ENCODE measurements around the gene ZNF532. TPM values are rescaled to one million over a fixed set of nuclear protein-coding genes. Genes with fewer than 3 reads are reported as not detected.
A peak's percentile ranks its signal among the peaks of the same experiment; 100 is the strongest.

ZNF532 gene
- total and polyA plus RNA-seq, 2 experiments from 2014 or later, result 28.2 to 108 TPM

DNA sequence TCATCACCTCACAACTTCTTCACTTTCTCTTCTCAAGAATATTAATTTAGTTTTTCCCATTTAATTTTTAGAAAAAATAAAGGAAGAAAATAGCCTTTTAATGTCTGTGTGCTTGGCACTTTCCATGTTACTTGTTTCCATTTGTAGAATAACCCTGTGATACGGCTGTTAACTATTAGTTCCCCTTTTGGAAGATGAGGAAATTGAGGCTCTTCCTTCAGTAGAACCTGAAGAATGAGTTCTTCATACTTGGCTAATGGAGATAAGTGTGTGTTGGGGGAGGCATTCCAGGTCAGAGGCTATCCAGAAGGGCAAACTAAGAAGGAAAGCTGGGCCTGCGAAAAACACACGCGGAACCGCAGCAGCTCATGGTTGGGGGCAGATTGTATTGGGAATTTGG, 38.3 kb downstream of the ZNF532 start:
- Histone ChIP-seq H3K4me1 (ENCODE audit: low read depth) (no peaks in the 10 kb centered on the region), H3K27me3 (no peaks in the 10 kb centered on the region), H3K4me3 (no peak overlapping the region), H3K9me3 (ENCODE audit: low read depth) (no peaks in the 10 kb centered on the region), H3K27ac (no peak overlapping the region), H3K36me3 (peaks cover 3% of the 10 kb centered on the region)
- TF ChIP-seq, protein P1, sequence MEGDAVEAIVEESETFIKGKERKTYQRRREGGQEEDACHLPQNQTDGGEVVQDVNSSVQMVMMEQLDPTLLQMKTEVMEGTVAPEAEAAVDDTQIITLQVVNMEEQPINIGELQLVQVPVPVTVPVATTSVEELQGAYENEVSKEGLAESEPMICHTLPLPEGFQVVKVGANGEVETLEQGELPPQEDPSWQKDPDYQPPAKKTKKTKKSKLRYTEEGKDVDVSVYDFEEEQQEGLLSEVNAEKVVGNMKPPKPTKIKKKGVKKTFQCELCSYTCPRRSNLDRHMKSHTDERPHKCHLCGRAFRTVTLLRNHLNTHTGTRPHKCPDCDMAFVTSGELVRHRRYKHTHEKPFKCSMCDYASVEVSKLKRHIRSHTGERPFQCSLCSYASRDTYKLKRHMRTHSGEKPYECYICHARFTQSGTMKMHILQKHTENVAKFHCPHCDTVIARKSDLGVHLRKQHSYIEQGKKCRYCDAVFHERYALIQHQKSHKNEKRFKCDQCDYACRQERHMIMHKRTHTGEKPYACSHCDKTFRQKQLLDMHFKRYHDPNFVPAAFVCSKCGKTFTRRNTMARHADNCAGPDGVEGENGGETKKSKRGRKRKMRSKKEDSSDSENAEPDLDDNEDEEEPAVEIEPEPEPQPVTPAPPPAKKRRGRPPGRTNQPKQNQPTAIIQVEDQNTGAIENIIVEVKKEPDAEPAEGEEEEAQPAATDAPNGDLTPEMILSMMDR (IDR thresholded peaks at IDR 0.05; ENCODE audit: low read depth, low read length), result no peak
- no peak for DNase-seq (ENCODE audit: low read depth in 1 of 2, low spot score in 1 of 2)

- H3K27me3 ChIP-seq, result no peaks in the 10 kb centered on the region
- H3K36me3 ChIP-seq, result peaks cover 3% of the 10 kb centered on the region
- TF ChIP-seq, protein P1 (IDR thresholded peaks at IDR 0.05; ENCODE audit: low read depth, low read length), result no peak
- H3K27ac ChIP-seq, result no peak overlapping the region
- peak in 1 of 2 donors; percentile 46 for DNase-seq (ENCODE audit: low read depth in 1 of 2, low spot score in 1 of 2)
- H3K9me3 ChIP-seq (ENCODE audit: low read depth), result no peaks in the 10 kb centered on the region
- no peak overlapping the region for H3K4me3 ChIP-seq
- peaks cover 4% of the 10 kb centered on the region for H3K4me1 ChIP-seq (ENCODE audit: low read depth)
Measured at GRCh38 chr18:58903533-58903932, 38.9 kb downstream of the ZNF532 start.

DNA sequence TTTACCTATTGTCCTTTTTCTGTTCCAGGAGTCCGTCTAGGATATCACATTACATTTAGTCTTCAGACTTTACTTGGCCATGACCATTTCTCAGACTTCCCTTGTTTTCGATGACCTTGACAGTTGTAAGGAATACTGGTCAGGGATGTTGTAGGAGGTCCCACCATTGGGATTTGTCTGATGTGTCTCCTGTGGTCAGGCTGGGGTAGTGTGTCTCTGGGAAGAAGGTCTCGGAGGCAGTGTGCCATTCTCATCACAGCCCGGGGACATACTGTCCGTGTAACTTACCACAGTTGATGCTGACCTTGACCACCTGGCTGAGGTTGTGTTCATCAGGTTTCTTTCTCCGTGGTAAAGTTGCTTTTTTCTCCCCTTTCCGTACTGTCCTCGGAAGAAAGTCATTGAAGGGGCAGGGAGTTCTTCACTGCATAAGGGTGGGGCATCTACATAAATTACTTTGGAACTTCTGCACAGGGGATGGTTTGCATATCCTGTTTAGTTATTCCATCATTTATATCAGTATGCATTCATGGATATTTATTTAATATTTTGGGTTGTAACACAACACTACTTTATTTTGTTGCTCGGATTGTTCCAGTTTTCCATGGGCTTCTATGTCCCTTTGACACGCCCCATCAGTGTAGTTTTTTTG, 41.2 kb downstream of the ZNF532 start:
- TF ChIP-seq, protein P1 (IDR thresholded peaks at IDR 0.05; ENCODE audit: low read depth, low read length), result no peak
- H3K4me1 ChIP-seq (ENCODE audit: low read depth), result peaks cover 14% of the 10 kb centered on the region
- no peak overlapping the region for H3K4me3 ChIP-seq
- peaks cover 3% of the 10 kb centered on the region for H3K36me3 ChIP-seq
- no peaks in the 10 kb centered on the region for H3K27me3 ChIP-seq
- no peaks in the 10 kb centered on the region for H3K9me3 ChIP-seq (ENCODE audit: low read depth)
- H3K27ac ChIP-seq, result no peak overlapping the region
- DNase-seq (ENCODE audit: low read depth in 1 of 2, low spot score in 1 of 2), result no peak

GRCh38 chr18:58908006-58908405, 43.3 kb downstream of the ZNF532 start:
- Histone ChIP-seq H3K36me3 (peaks cover 3% of the 10 kb centered on the region), H3K27ac (peak overlapping the region; percentile 42), H3K4me3 (no peak overlapping the region), H3K27me3 (no peaks in the 10 kb centered on the region), H3K9me3 (ENCODE audit: low read depth) (no peaks in the 10 kb centered on the region), H3K4me1 (ENCODE audit: low read depth) (peaks cover 29% of the 10 kb centered on the region)
- DNase-seq (ENCODE audit: low read depth in 1 of 2, low spot score in 1 of 2), result no peak
- TF ChIP-seq, protein P1 (IDR thresholded peaks at IDR 0.05; ENCODE audit: low read depth, low read length), result no peak

DNA sequence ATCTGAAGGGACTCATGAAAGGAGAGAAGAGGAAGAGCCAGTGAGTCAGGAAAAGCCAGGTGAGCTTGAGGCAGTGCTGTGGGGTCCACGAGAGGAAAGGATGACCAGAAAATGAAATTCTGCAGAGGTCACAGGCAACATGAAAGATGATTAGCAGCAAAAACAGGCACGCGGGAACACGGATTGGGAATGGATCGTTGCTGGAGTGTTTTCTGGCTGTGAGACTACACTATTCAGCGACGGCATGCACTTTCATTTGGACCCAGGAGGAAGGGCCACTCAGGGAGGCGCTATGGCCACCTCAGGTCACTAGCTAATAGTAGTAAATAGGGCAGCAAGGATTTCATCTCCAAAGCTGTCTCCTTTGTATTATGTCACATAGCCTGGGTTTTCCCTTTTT, 44.8 kb downstream of the ZNF532 start:
- Histone ChIP-seq H3K4me1 (ENCODE audit: low read depth) (peaks cover 30% of the 10 kb centered on the region), H3K27me3 (no peaks in the 10 kb centered on the region), H3K9me3 (ENCODE audit: low read depth) (no peaks in the 10 kb centered on the region), H3K27ac (peak overlapping the region; percentile 26), H3K36me3 (peaks cover 3% of the 10 kb centered on the region), H3K4me3 (no peak overlapping the region)
- TF ChIP-seq, protein P1 (IDR thresholded peaks at IDR 0.05; ENCODE audit: low read depth, low read length), result no peak
- no peak for DNase-seq (ENCODE audit: low read depth in 1 of 2, low spot score in 1 of 2)

Measured in cardiac muscle cell (in vitro differentiated cells and primary cell).